ENCODE data around the gene ZNF827. TPM values are rescaled to one million over a fixed set of nuclear protein-coding genes. Genes with fewer than 3 reads are reported as not detected.
A peak's percentile ranks its signal among the peaks of the same experiment; 100 is the strongest.

ZNF827 gene
- total and polyA plus RNA-seq, 2 of the 13 experiments (the other 11 are each of a cell fraction or from before 2014, with no cell fraction given): 2.8 TPM

DNA sequence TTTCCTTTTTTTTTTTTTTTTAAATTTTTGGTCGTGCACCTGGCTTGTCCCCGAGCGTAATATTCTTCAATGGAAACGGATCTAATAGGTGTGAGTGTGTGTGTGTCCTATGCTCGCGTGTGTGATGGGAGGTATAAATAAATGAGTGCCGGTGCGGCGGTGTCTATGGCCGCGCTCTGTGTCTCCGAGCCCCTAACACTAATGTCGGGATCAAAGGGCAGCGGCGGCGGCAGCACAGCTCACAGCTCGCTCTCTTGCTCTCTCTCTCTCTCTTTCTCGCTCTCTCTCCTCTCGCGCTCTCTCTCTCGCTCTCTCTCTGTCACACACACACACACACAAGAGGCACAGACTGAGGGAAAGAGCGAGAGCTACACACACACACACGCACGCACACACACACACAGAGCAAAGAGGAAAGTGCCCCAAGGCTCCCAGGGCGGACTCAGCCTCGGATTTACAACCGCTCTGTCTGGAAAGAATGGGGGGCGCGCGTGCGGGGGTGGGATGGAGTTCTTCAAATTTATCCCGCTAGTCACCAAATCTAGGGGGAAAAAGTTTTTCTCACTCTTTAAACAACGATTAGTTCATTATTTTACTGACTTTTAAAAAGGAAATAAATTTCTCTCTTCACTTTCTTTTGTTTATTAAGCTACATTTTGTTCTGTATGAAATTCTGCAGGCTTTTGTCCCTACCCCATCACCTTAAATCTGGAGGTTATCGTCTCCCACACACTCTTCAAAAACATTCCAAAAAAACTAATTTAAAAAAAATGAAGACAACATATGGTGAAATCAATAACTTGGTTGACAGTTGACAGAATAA is at the start of gene ZNF827 (continued):
- TF ChIP-seq, protein P1, sequence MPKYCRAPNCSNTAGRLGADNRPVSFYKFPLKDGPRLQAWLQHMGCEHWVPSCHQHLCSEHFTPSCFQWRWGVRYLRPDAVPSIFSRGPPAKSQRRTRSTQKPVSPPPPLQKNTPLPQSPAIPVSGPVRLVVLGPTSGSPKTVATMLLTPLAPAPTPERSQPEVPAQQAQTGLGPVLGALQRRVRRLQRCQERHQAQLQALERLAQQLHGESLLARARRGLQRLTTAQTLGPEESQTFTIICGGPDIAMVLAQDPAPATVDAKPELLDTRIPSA (CRISPR knock-in tag; IDR thresholded peaks at IDR 0.05; ENCODE audit: borderline replicate concordance): no peak
- TF ChIP-seq, protein P2, sequence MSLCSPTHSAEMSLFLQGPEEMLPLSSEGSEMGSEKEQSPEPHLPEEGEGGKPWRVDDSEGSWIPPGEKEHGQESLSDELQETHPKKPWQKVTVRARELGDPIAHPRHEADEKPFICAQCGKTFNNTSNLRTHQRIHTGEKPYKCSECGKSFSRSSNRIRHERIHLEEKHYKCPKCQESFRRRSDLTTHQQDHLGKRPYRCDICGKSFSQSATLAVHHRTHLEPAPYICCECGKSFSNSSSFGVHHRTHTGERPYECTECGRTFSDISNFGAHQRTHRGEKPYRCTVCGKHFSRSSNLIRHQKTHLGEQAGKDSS (CRISPR knock-in tag; IDR thresholded peaks at IDR 0.05; ENCODE audit: borderline replicate concordance, low read depth): 0 out of 2 replicates have a peak, but pooled peaks have one; percentile 67
- TF ChIP-seq, protein P3, sequence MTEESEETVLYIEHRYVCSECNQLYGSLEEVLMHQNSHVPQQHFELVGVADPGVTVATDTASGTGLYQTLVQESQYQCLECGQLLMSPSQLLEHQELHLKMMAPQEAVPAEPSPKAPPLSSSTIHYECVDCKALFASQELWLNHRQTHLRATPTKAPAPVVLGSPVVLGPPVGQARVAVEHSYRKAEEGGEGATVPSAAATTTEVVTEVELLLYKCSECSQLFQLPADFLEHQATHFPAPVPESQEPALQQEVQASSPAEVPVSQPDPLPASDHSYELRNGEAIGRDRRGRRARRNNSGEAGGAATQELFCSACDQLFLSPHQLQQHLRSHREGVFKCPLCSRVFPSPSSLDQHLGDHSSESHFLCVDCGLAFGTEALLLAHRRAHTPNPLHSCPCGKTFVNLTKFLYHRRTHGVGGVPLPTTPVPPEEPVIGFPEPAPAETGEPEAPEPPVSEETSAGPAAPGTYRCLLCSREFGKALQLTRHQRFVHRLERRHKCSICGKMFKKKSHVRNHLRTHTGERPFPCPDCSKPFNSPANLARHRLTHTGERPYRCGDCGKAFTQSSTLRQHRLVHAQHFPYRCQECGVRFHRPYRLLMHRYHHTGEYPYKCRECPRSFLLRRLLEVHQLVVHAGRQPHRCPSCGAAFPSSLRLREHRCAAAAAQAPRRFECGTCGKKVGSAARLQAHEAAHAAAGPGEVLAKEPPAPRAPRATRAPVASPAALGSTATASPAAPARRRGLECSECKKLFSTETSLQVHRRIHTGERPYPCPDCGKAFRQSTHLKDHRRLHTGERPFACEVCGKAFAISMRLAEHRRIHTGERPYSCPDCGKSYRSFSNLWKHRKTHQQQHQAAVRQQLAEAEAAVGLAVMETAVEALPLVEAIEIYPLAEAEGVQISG (CRISPR knock-in tag; IDR thresholded peaks at IDR 0.05): peak; percentile 56
- peak; percentile 95 for TF ChIP-seq HNF4G (IDR thresholded peaks at IDR 0.05; ENCODE audit: borderline replicate concordance, low read depth, low read length)
- peak; percentile 93 for TF ChIP-seq HNF4G (CRISPR knock-in tag; IDR thresholded peaks at IDR 0.05; ENCODE audit: borderline replicate concordance, low read depth)
- peak; percentile 67; the same call in 1 of the 2 replicates for TF ChIP-seq SIN3A (IDR thresholded peaks at IDR 0.05; ENCODE audit: borderline replicate concordance, low read depth, low read length)
- no peak for TF ChIP-seq ZNF296 (CRISPR knock-in tag; conservative IDR thresholded peaks at IDR 0.05)
- TF ChIP-seq BORCS8-MEF2B (CRISPR knock-in tag; IDR thresholded peaks at IDR 0.05): 0 out of 2 replicates have a peak, but pooled peaks have one; percentile 48
- TF ChIP-seq, protein P4, sequence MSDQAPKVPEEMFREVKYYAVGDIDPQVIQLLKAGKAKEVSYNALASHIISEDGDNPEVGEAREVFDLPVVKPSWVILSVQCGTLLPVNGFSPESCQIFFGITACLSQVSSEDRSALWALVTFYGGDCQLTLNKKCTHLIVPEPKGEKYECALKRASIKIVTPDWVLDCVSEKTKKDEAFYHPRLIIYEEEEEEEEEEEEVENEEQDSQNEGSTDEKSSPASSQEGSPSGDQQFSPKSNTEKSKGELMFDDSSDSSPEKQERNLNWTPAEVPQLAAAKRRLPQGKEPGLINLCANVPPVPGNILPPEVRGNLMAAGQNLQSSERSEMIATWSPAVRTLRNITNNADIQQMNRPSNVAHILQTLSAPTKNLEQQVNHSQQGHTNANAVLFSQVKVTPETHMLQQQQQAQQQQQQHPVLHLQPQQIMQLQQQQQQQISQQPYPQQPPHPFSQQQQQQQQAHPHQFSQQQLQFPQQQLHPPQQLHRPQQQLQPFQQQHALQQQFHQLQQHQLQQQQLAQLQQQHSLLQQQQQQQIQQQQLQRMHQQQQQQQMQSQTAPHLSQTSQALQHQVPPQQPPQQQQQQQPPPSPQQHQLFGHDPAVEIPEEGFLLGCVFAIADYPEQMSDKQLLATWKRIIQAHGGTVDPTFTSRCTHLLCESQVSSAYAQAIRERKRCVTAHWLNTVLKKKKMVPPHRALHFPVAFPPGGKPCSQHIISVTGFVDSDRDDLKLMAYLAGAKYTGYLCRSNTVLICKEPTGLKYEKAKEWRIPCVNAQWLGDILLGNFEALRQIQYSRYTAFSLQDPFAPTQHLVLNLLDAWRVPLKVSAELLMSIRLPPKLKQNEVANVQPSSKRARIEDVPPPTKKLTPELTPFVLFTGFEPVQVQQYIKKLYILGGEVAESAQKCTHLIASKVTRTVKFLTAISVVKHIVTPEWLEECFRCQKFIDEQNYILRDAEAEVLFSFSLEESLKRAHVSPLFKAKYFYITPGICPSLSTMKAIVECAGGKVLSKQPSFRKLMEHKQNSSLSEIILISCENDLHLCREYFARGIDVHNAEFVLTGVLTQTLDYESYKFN (CRISPR knock-in tag; conservative IDR thresholded peaks at IDR 0.05): peak; percentile 77
- TF ChIP-seq, protein P5, sequence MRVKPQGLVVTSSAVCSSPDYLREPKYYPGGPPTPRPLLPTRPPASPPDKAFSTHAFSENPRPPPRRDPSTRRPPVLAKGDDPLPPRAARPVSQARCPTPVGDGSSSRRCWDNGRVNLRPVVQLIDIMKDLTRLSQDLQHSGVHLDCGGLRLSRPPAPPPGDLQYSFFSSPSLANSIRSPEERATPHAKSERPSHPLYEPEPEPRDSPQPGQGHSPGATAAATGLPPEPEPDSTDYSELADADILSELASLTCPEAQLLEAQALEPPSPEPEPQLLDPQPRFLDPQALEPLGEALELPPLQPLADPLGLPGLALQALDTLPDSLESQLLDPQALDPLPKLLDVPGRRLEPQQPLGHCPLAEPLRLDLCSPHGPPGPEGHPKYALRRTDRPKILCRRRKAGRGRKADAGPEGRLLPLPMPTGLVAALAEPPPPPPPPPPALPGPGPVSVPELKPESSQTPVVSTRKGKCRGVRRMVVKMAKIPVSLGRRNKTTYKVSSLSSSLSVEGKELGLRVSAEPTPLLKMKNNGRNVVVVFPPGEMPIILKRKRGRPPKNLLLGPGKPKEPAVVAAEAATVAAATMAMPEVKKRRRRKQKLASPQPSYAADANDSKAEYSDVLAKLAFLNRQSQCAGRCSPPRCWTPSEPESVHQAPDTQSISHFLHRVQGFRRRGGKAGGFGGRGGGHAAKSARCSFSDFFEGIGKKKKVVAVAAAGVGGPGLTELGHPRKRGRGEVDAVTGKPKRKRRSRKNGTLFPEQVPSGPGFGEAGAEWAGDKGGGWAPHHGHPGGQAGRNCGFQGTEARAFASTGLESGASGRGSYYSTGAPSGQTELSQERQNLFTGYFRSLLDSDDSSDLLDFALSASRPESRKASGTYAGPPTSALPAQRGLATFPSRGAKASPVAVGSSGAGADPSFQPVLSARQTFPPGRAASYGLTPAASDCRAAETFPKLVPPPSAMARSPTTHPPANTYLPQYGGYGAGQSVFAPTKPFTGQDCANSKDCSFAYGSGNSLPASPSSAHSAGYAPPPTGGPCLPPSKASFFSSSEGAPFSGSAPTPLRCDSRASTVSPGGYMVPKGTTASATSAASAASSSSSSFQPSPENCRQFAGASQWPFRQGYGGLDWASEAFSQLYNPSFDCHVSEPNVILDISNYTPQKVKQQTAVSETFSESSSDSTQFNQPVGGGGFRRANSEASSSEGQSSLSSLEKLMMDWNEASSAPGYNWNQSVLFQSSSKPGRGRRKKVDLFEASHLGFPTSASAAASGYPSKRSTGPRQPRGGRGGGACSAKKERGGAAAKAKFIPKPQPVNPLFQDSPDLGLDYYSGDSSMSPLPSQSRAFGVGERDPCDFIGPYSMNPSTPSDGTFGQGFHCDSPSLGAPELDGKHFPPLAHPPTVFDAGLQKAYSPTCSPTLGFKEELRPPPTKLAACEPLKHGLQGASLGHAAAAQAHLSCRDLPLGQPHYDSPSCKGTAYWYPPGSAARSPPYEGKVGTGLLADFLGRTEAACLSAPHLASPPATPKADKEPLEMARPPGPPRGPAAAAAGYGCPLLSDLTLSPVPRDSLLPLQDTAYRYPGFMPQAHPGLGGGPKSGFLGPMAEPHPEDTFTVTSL (CRISPR knock-in tag; IDR thresholded peaks at IDR 0.05; ENCODE audit: borderline replicate concordance): peak; percentile 49; the same call in 1 of the 2 replicates

All from HepG2 (cell line).